H9 (cell line): ENCODE results near the gene RIMBP2. TPM values are rescaled to one million over a fixed set of nuclear protein-coding genes. Genes with fewer than 3 reads are reported as not detected.

Experiments
- DNase-seq: peaks from one replicate; pipeline ENCODE4 v3.0.0-alpha.2; 2017
- H2AFZ ChIP-seq: one replicate; pipeline ENCODE4 v1.6.1; 2013; ENCODE audit warnings: mild to moderate bottlenecking, low read length, control low read depth, moderate library complexity
- H2AK5ac ChIP-seq: 2 replicates; pipeline ENCODE4 v1.6.1; 2013; ENCODE audit warnings: low read length, control low read depth, mixed read lengths; ENCODE audit not compliant: insufficient read length
- H2BK120ac ChIP-seq: one replicate; pipeline ENCODE4 v1.6.1; 2013; ENCODE audit warnings: low read depth, mild to moderate bottlenecking, low read length, control low read depth, inconsistent platforms; ENCODE audit not compliant: poor library complexity, severe bottlenecking
- H2BK12ac ChIP-seq: 2 replicates; pipeline ENCODE4 v1.6.1; 2013; ENCODE audit warnings: low read length, control low read depth, mixed read lengths, low read depth; ENCODE audit not compliant: insufficient read length
- H2BK15ac ChIP-seq: 2 replicates; pipeline ENCODE4 v1.6.1; 2013; ENCODE audit warnings: low read depth, low read length, control low read depth
- H2BK20ac ChIP-seq: one replicate; pipeline ENCODE4 v1.6.1; 2013; ENCODE audit warnings: low read depth, mild to moderate bottlenecking, low read length, control low read depth, inconsistent platforms; ENCODE audit not compliant: poor library complexity, severe bottlenecking
- H2BK5ac ChIP-seq: 2 replicates; pipeline ENCODE4 v1.6.1; 2013; ENCODE audit warnings: low read length, control low read depth, mixed read lengths; ENCODE audit not compliant: insufficient read length
- H3K14ac ChIP-seq: 2 replicates; pipeline ENCODE4 v1.6.1; 2013; ENCODE audit warnings: low read length, control low read depth; ENCODE audit not compliant: insufficient read depth
- H3K18ac ChIP-seq: 2 replicates; pipeline ENCODE4 v1.6.1; 2013; ENCODE audit warnings: low read depth, mild to moderate bottlenecking, mixed read lengths, low read length, control low read depth; ENCODE audit not compliant: insufficient read length
- H3K23ac ChIP-seq: 2 replicates; pipeline ENCODE4 v1.6.1; 2013; ENCODE audit warnings: low read length, control low read depth, mixed read lengths, low read depth; ENCODE audit not compliant: insufficient read length
- H3K23me2 ChIP-seq: 2 replicates; pipeline ENCODE4 v1.6.1; 2013; ENCODE audit warnings: low read depth, mild to moderate bottlenecking, mixed read lengths, low read length, control low read depth; ENCODE audit not compliant: insufficient read length, poor library complexity, severe bottlenecking
- H3K27ac ChIP-seq: 2 replicates; pipeline ENCODE4 v1.5.1; 2013; ENCODE audit warnings: low read length, control low read depth, mixed read lengths, low read depth; ENCODE audit not compliant: insufficient read length
- H3K27me3 ChIP-seq: 2 replicates; pipeline ENCODE4 v1.6.1; 2013; ENCODE audit warnings: low read length, control low read depth, inconsistent platforms; ENCODE audit not compliant: insufficient read depth
- H3K4ac ChIP-seq: 2 replicates; pipeline ENCODE4 v1.6.1; 2013; ENCODE audit warnings: low read depth, mild to moderate bottlenecking, control low read depth, inconsistent platforms, low read length, moderate library complexity
- H3K4me1 ChIP-seq: 2 replicates; pipeline ENCODE4 v1.6.1; 2013; ENCODE audit warnings: low read length, control low read depth, inconsistent platforms; ENCODE audit not compliant: insufficient read depth
- H3K4me2 ChIP-seq: 2 replicates; pipeline ENCODE4 v1.6.1; 2013; ENCODE audit warnings: low read length, control low read depth, mixed read lengths; ENCODE audit not compliant: insufficient read length, insufficient read depth
- H3K56ac ChIP-seq: 2 replicates; pipeline ENCODE4 v1.6.1; 2013; ENCODE audit warnings: low read depth, mild to moderate bottlenecking, mixed read lengths, low read length, control low read depth; ENCODE audit not compliant: insufficient read length
- H3K79me1 ChIP-seq: 2 replicates; pipeline ENCODE4 v1.6.1; 2013; ENCODE audit warnings: low read depth, mild to moderate bottlenecking, moderate library complexity, low read length, control low read depth, inconsistent platforms; ENCODE audit not compliant: insufficient read depth, poor library complexity, severe bottlenecking
- H3K79me2 ChIP-seq: 2 replicates; pipeline ENCODE4 v1.6.1; 2013; ENCODE audit warnings: low read length, control low read depth, inconsistent platforms; ENCODE audit not compliant: insufficient read depth
- H3K9ac ChIP-seq: 2 replicates; pipeline ENCODE4 v1.6.1; 2013; ENCODE audit warnings: low read length, control low read depth, mixed read lengths; ENCODE audit not compliant: insufficient read length; ENCODE audit errors: extremely low read depth
- H3K9me3 ChIP-seq: one replicate; pipeline ENCODE4 v1.6.1; 2013; ENCODE audit warnings: low read depth, low read length, inconsistent platforms; ENCODE audit not compliant: control insufficient read depth
- H3T11ph ChIP-seq: one replicate; pipeline ENCODE4 v1.6.1; 2013; ENCODE audit warnings: mild to moderate bottlenecking, low read length, control low read depth, inconsistent platforms
- H4K20me1 ChIP-seq: one replicate; pipeline ENCODE4 v1.6.1; 2013; ENCODE audit not compliant: control insufficient read depth, insufficient read length, insufficient read depth
- H4K5ac ChIP-seq: 2 replicates; pipeline ENCODE4 v1.6.1; 2013; ENCODE audit warnings: low read depth, mild to moderate bottlenecking, mixed read lengths, low read length, control low read depth; ENCODE audit not compliant: insufficient read length
- H4K8ac ChIP-seq: replicated peaks from 2 replicates; pipeline ENCODE4 v1.6.1; 2013; ENCODE audit warnings: low read length, control low read depth, mixed read lengths, low read depth; ENCODE audit not compliant: insufficient read length
- H4K91ac ChIP-seq: 2 replicates; pipeline ENCODE4 v1.6.1; 2013; ENCODE audit warnings: low read depth, mild to moderate bottlenecking, moderate library complexity, mixed read lengths, low read length, control low read depth; ENCODE audit not compliant: insufficient read length
- H3K27ac Mint-ChIP-seq, 3 experiments: 2 replicates in 2 of 3; 3 replicates in 1 of 3; pipeline ENCODE4 v1.8.0; 2020 to 2021; ENCODE audit warnings: mixed read lengths in 3 of 3, mild to moderate bottlenecking in 1 of 3, moderate library complexity in 1 of 3
- H3K27me3 Mint-ChIP-seq: 2 replicates; pipeline ENCODE4 v1.8.0; 2021; ENCODE audit warnings: low read depth, mild to moderate bottlenecking, moderate library complexity, mixed read lengths
- H3K36me3 Mint-ChIP-seq, 3 experiments: 2 replicates in 2 of 3; 3 replicates in 1 of 3; pipeline ENCODE4 v1.8.0; 2020 to 2021; ENCODE audit warnings: low read depth in 3 of 3, mixed read lengths in 3 of 3; ENCODE audit not compliant: insufficient read depth in 1 of 3
- H3K4me1 Mint-ChIP-seq, 2 experiments: 2 replicates each; pipeline ENCODE4 v1.8.0; 2020; ENCODE audit warnings: mixed read lengths in 2 of 2
- H3K4me3 Mint-ChIP-seq, 2 experiments: 2 replicates in 1 of 2; 3 replicates in 1 of 2; pipeline ENCODE4 v1.8.0; 2020 to 2021; ENCODE audit warnings: mild to moderate bottlenecking in 2 of 2, mixed read lengths in 2 of 2, moderate library complexity in 1 of 2
- H3K9me3 Mint-ChIP-seq, 2 experiments: 2 replicates in 1 of 2; 3 replicates in 1 of 2; pipeline ENCODE4 v1.8.0; 2020; ENCODE audit warnings: mild to moderate bottlenecking in 2 of 2, mixed read lengths in 2 of 2, moderate library complexity in 1 of 2
- CTCF ChIP-seq: fragments of 200-600 bp; sonication (generic); conservative IDR thresholded peaks from 3 replicates; pipeline ENCODE4 v1.8.0; 2021; ENCODE audit warnings: antibody characterized with exemption, mild to moderate bottlenecking
- WGBS: extraction: QIAGEN DNeasy Blood & Tissue Kit; methylation state at CpG from one replicate; pipeline ENCODE4 v1.1.7; 2013; ENCODE audit warnings: missing lambda C conversion rate, low lambda C conversion rate, mixed read lengths; ENCODE audit not compliant: insufficient read length; ENCODE audit errors: extremely low coverage; 5-methylcytosine and 5-hydroxymethylcytosine counted together
- total RNA-seq: library from RNA; stranded (reverse); gene quantifications from 2 replicates; pipeline ENCODE4 v1.2.1, GENCODE V29; 2021

The RIMBP2 gene
- total RNA-seq, 1 experiment from 2014 or later: 0.70 TPM

DNA sequence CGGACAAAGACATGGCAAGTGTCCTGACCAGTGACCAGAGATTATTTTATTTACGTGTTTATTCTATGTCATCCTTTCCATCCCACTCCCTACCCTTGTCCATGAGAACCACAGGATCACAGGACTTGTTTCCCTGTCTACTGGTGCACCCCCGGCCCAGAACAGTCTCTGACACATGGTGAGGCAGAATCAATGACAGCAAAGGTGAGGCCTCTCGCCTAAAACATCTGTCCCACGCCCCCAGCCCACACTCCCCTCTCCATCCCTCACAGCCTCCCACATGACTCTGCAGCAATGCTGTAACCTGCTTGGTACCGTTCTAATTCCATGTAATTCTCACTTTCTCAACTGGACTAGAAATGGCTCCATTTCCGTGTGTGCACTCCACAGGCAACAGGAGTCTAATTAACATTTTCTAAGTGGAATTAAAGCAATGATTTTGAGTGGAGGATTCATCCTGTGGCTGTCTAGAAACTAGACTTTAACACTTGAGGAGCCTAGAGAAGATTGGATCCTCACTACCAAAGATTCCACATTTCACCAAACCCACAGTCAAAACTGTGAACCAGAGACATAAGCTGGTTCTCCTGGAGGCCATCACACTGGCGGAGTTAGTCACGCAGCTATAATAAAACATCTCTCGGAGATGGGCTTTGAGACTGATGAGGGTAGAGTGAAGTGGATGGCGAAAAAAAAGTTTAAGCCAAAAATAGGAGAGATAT lies 228.3 kb downstream of the RIMBP2 start:
- no peaks in the 10 kb centered on the region for H3K27me3 ChIP-seq
- no peaks in the 10 kb centered on the region for H3K4me1 ChIP-seq
- no peak overlapping the region for H3K23ac ChIP-seq
- DNase-seq: no peak
- no peaks in the 10 kb centered on the region for H3K23me2 ChIP-seq
- no peak overlapping the region for H3K4me2 ChIP-seq
- no peak overlapping the region for H3K4ac ChIP-seq
- Mint-ChIP-seq H3K4me3 (no peak overlapping the region), H3K27me3 (peaks cover 28% of the 10 kb centered on the region), H3K36me3 (no peaks in the 10 kb centered on the region; a peak in 2 of 7 replicates), H3K4me1 (no peaks in the 10 kb centered on the region; a peak in 1 of 4 replicates), H3K9me3 (peaks cover 0 to 6% of the 10 kb centered on the region in 2 experiments; a peak in 3 of 5 replicates), H3K27ac (no peak overlapping the region)
- WGBS: no CpG with 5 or more reads among the region's 11 CpGs
- TF ChIP-seq CTCF: no peak
- no peaks in the 10 kb centered on the region for H3K79me2 ChIP-seq
- H3K27ac ChIP-seq: no peak overlapping the region
- H3K79me1 ChIP-seq: no peaks in the 10 kb centered on the region
- H3K18ac ChIP-seq: no peak overlapping the region
- no peaks in the 10 kb centered on the region for H3K9me3 ChIP-seq
- no peak overlapping the region for H2BK120ac ChIP-seq
- no peak overlapping the region for H2AFZ ChIP-seq
- H4K20me1 ChIP-seq: no peaks in the 10 kb centered on the region
- no peak overlapping the region for H4K5ac ChIP-seq
- no peak overlapping the region for H2BK20ac ChIP-seq
- no peak overlapping the region for H3K14ac ChIP-seq
- H3K56ac ChIP-seq: no peak overlapping the region
- no peak overlapping the region for H3T11ph ChIP-seq
- no peak overlapping the region for H2BK5ac ChIP-seq
- H4K8ac ChIP-seq: no peak overlapping the region
- no peak overlapping the region for H3K9ac ChIP-seq
- no peak overlapping the region for H2BK12ac ChIP-seq
- H2BK15ac ChIP-seq: no peak overlapping the region
- H4K91ac ChIP-seq: no peak overlapping the region
- H2AK5ac ChIP-seq: no peak overlapping the region
